Fibroblast of lung (primary cell): ENCODE measurements around the gene VAC14.

Source experiments
- CTCF ChIP-seq, 2 donors: IDR thresholded peaks in 1 of 2; conservative IDR thresholded peaks in 1 of 2; 1 replicate in 1 of 2; 2 replicates in 1 of 2; pipeline ENCODE4 v1.5.1; 2011 to 2012; ENCODE audit warnings: low read length in 2 of 2, control low read depth in 1 of 2, inconsistent platforms in 1 of 2, low read depth in 1 of 2, mild to moderate bottlenecking in 1 of 2
- EZH2 ChIP-seq: IDR thresholded peaks from 2 replicates; pipeline ENCODE4 v1.5.1; 2012; ENCODE audit warnings: low read length, control low read depth, mild to moderate bottlenecking; ENCODE audit errors: missing control alignments

- peak; percentile 84 to 87 for TF ChIP-seq CTCF (conservative IDR thresholded peaks at IDR 0.05 in 1 of 2, IDR thresholded peaks at IDR 0.05 in 1 of 2; ENCODE audit: low read depth in 1 of 2, low read length in 2 of 2)
- no peak for TF ChIP-seq EZH2
Measured at GRCh38 chr16:70653809-70654771, 146.9 kb downstream of the VAC14 start.
